Transverse colon (tissue), 4 donors: ENCODE results near the gene RFXAP. TPM values are rescaled to one million over a fixed set of nuclear protein-coding genes. Genes with fewer than 3 reads are reported as not detected.
"Not testable (repeated sequence)": the region's sequence is repeated elsewhere in the genome, so short reads cannot be mapped to it uniquely, and the experiment has no call there.

Source experiments
- DNase-seq: peaks from one replicate; pipeline ENCODE4 v3.0.0-alpha.2; 2019
- H3K27ac ChIP-seq, 4 donors: fragments of 200-600 bp; sonication (generic); 2 replicates each; pipeline ENCODE4 v1.5.1; 2016 to 2018; ENCODE audit warnings: inconsistent platforms in 4 of 4
- H3K27me3 ChIP-seq: fragments of 200-600 bp; sonication (generic); 2 replicates; pipeline ENCODE4 v1.5.1; 2017; ENCODE audit warnings: inconsistent platforms
- H3K36me3 ChIP-seq, 4 donors: fragments of 200-600 bp; sonication (generic); 2 replicates each; pipeline ENCODE4 v1.5.1; 2017 to 2019; ENCODE audit warnings: inconsistent platforms in 4 of 4
- H3K4me1 ChIP-seq, 4 donors: fragments of 200-600 bp; sonication (generic); 2 replicates each; pipeline ENCODE4 v1.5.1; 2017 to 2020; ENCODE audit warnings: inconsistent platforms in 4 of 4
- H3K4me3 ChIP-seq, 4 donors: fragments of 200-600 bp; sonication (generic); 1 replicate in 1 of 4; 2 replicates in 3 of 4; pipeline versions ENCODE4 v1.5.1 to v1.6.1; 2017 to 2019; ENCODE audit warnings: inconsistent platforms in 4 of 4
- H3K9me3 ChIP-seq, 2 donors: fragments of 200-600 bp; sonication (generic); 2 replicates each; pipeline ENCODE4 v1.5.1; 2017 to 2019; ENCODE audit warnings: inconsistent platforms in 2 of 2
- CTCF ChIP-seq, 5 experiments: fragments of 200-600 bp in 3 of 5; fragments of 450-650 bp in 2 of 5; sonication (generic) in 3 of 5; IDR thresholded peaks; 1 replicate in 2 of 5; 2 replicates in 3 of 5; pipeline ENCODE4 v1.5.1; 2016 to 2017; ENCODE audit warnings: antibody characterized with exemption in 5 of 5, inconsistent platforms in 3 of 5, mild to moderate bottlenecking in 2 of 5, moderate library complexity in 1 of 5
- EP300 ChIP-seq: sonication (generic); formaldehyde crosslinking; IDR thresholded peaks from one replicate; pipeline ENCODE4 v1.6.1; 2017; ENCODE audit warnings: antibody characterized with exemption, low read depth
- POLR2A ChIP-seq: fragments of 450-650 bp; IDR thresholded peaks from one replicate; pipeline ENCODE4 v1.6.1; 2016; ENCODE audit warnings: antibody characterized with exemption, mild to moderate bottlenecking, moderate library complexity
- POLR2AphosphoS5 ChIP-seq, 3 donors: sonication (generic); formaldehyde crosslinking; IDR thresholded peaks; one replicate each; pipeline ENCODE4 v1.6.1; 2016; ENCODE audit warnings: antibody characterized with exemption in 3 of 3
- WGBS, 2 donors: methylation state at CpG; one replicate each; pipeline ENCODE4 v1.1.5; 2018; ENCODE audit warnings: low coverage in 1 of 2; 5-methylcytosine and 5-hydroxymethylcytosine counted together
- in situ Hi-C, 4 donors: fragments of 200-750 bp; cut with MboI; loops; one replicate each; pipeline versions ENCODE4 v1.15.0 to v1.15.1; 2017; ENCODE audit warnings: low sequenced_read_pairs in 3 of 4, low pct_ligation_motif_present in 1 of 4, low pct_unique_long_range_greater_than_20kb in 1 of 4
- intact Hi-C: fragments of 100-400 bp; cut with DNase I; formaldehyde crosslinking; loops from one replicate; pipeline ENCODE4 v1.15.1; 2023; ENCODE audit warnings: low total_unique reads
- total RNA-seq, 4 donors: library from RNA; depleted of rRNA; stranded (reverse); fragments of >200 nt; gene quantifications; one replicate each; pipeline ENCODE4 v1.1.0, GENCODE V29; 2016

Gene RFXAP
- total RNA-seq, 4 donors from 2014 or later = 0.80 to 5.9 (median 3.7) TPM

GRCh38 chr13:36774931-36775330 is 44.1 kb upstream of the RFXAP start:
- in situ Hi-C loops (no loop called here), intact Hi-C loops (no loop called here)
- Histone ChIP-seq H3K4me1 (no peaks in the 10 kb centered on the region), H3K36me3 (no peaks in the 10 kb centered on the region), H3K27me3 (peaks cover 6% of the 10 kb centered on the region), H3K27ac (no peak overlapping the region), H3K9me3 (no peaks in the 10 kb centered on the region), H3K4me3 (no peak overlapping the region)
- TF ChIP-seq POLR2AphosphoS5 (IDR thresholded peaks at IDR 0.05) (no peak), EP300 (no peak), POLR2A (no peak), CTCF (IDR thresholded peaks at IDR 0.05) (no peak)
- no peak for DNase-seq
- 69 to 70% methylated on average over 5 of the region's 5 CpGs for WGBS, 2 donors

- in situ Hi-C loops (no loop called here), intact Hi-C loops (no loop called here)
- no peaks in the 10 kb centered on the region for H3K36me3 ChIP-seq
- no peaks in the 10 kb centered on the region for H3K9me3 ChIP-seq
- peaks cover 6% of the 10 kb centered on the region for H3K27me3 ChIP-seq
- H3K4me3 ChIP-seq = no peak overlapping the region
- no peak for TF ChIP-seq POLR2AphosphoS5 (IDR thresholded peaks at IDR 0.05)
- no peak for TF ChIP-seq POLR2A
- no peak for TF ChIP-seq CTCF (IDR thresholded peaks at IDR 0.05)
- TF ChIP-seq EP300 = no peak
- no peaks in the 10 kb centered on the region for H3K4me1 ChIP-seq
- no peak overlapping the region for H3K27ac ChIP-seq
- no peak for DNase-seq
Measured at GRCh38 chr13:36776175-36776574, 42.8 kb upstream of the RFXAP start.

DNA sequence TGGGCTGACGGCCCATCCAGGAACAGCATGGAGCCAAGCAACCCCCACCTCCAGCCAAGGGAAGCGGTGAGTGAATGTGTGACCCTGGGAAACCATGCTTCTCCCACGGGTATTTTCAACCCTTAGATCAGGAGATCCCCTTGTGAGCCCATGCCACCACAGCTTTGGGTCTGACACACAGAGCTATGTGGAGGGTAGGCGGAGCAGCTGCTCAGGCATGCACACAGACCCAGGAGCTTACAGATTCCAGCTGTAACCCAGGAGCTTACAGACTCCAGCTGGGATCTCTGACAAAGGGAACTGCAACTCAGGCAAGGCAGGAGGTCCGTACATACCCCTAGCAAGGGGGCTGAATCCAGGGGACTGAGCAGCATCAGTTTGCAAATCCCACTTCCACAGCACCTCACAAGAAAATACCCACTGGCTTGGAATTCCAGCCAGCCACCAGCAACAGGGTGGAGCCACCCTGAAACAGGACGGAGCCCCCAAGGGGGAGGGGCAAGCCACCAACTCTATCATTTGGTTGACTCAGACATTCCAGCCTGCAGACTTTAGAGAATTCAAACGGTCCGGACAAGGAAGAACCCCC is 40.8 kb upstream of the RFXAP start:
- no peaks in the 10 kb centered on the region for H3K4me1 ChIP-seq
- in situ Hi-C loops (no loop called here), intact Hi-C loops (no loop called here)
- no peaks in the 10 kb centered on the region for H3K9me3 ChIP-seq
- H3K4me3 ChIP-seq = no peak overlapping the region
- peaks cover 6% of the 10 kb centered on the region for H3K27me3 ChIP-seq
- 41% methylated on average over 8 of the region's 8 CpGs; no CpG with 5 or more reads in 1 of the 2 donors for WGBS, 2 donors
- no peak for TF ChIP-seq CTCF (IDR thresholded peaks at IDR 0.05)
- no peak for TF ChIP-seq POLR2A
- no peak for TF ChIP-seq EP300
- TF ChIP-seq POLR2AphosphoS5 (IDR thresholded peaks at IDR 0.05) = no peak
- no peak overlapping the region for H3K27ac ChIP-seq
- DNase-seq = no peak
- H3K36me3 ChIP-seq = no peaks in the 10 kb centered on the region

DNA sequence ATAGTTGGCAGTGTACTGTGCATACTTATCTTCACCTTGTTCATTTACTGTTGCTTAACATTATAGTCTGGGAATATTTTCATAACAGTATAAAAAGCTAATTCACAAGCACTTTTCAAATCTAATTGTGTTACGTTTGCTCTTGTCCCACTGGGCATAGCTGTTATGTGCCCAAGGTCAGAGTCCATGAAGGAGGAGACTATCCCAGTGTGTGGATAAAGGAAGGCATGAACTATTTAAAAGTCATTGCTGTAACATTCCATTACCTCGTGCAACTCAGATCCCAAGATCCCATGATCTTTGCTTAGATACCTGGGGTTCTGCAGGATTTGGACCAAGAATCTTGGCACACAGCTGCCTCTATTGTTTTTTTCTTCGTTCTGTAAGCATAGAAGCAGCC is 35.1 kb upstream of the RFXAP start:
- no peaks in the 10 kb centered on the region for H3K9me3 ChIP-seq
- TF ChIP-seq POLR2AphosphoS5 (IDR thresholded peaks at IDR 0.05) (no peak), POLR2A (no peak), CTCF (IDR thresholded peaks at IDR 0.05) (no peak), EP300 (no peak)
- DNase-seq = no peak
- in situ Hi-C loops = no loop called here
- no peaks in the 10 kb centered on the region for H3K4me1 ChIP-seq
- no peak overlapping the region for H3K27ac ChIP-seq
- no peaks in the 10 kb centered on the region for H3K27me3 ChIP-seq
- intact Hi-C loops = no loop called here
- WGBS, 2 donors = 37 to 55% methylated on average over 3 of the region's 3 CpGs
- H3K36me3 ChIP-seq = no peaks in the 10 kb centered on the region
- H3K4me3 ChIP-seq = no peak overlapping the region

DNA sequence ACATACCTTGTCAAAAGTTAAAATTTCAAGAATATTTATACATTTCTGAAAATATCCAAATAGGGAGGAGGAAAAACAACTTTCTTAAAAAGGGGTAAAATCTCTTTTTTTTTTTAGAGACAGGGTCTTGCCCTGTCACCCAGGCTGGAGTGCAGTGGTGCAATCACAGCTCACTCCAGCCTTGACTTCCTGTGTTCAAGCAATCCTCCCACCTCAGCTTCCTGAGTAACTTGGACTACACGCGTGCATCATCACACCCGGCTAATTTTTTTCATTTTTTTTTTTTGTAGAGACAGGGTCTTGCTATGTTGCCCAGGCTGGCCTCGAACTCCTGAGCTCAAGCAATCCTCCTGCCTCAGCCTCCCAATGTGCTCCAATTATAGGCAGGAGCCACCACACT is 32.8 kb upstream of the RFXAP start:
- H3K4me1 ChIP-seq, H3K9me3 ChIP-seq, H3K27ac ChIP-seq, DNase-seq, H3K27me3 ChIP-seq, intact Hi-C loops, H3K4me3 ChIP-seq, H3K36me3 ChIP-seq, in situ Hi-C loops: not testable (repeated sequence)
- 61 to 80% methylated on average over 3 to 4 of the region's 4 CpGs for WGBS, 2 donors
